ENCODE results near the gene MLXIPL.
"Not testable (repeated sequence)": the region's sequence is repeated elsewhere in the genome, so short reads cannot be mapped to it uniquely, and the experiment has no call there.

MLXIPL gene, protein sequence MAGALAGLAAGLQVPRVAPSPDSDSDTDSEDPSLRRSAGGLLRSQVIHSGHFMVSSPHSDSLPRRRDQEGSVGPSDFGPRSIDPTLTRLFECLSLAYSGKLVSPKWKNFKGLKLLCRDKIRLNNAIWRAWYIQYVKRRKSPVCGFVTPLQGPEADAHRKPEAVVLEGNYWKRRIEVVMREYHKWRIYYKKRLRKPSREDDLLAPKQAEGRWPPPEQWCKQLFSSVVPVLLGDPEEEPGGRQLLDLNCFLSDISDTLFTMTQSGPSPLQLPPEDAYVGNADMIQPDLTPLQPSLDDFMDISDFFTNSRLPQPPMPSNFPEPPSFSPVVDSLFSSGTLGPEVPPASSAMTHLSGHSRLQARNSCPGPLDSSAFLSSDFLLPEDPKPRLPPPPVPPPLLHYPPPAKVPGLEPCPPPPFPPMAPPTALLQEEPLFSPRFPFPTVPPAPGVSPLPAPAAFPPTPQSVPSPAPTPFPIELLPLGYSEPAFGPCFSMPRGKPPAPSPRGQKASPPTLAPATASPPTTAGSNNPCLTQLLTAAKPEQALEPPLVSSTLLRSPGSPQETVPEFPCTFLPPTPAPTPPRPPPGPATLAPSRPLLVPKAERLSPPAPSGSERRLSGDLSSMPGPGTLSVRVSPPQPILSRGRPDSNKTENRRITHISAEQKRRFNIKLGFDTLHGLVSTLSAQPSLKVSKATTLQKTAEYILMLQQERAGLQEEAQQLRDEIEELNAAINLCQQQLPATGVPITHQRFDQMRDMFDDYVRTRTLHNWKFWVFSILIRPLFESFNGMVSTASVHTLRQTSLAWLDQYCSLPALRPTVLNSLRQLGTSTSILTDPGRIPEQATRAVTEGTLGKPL

DNA sequence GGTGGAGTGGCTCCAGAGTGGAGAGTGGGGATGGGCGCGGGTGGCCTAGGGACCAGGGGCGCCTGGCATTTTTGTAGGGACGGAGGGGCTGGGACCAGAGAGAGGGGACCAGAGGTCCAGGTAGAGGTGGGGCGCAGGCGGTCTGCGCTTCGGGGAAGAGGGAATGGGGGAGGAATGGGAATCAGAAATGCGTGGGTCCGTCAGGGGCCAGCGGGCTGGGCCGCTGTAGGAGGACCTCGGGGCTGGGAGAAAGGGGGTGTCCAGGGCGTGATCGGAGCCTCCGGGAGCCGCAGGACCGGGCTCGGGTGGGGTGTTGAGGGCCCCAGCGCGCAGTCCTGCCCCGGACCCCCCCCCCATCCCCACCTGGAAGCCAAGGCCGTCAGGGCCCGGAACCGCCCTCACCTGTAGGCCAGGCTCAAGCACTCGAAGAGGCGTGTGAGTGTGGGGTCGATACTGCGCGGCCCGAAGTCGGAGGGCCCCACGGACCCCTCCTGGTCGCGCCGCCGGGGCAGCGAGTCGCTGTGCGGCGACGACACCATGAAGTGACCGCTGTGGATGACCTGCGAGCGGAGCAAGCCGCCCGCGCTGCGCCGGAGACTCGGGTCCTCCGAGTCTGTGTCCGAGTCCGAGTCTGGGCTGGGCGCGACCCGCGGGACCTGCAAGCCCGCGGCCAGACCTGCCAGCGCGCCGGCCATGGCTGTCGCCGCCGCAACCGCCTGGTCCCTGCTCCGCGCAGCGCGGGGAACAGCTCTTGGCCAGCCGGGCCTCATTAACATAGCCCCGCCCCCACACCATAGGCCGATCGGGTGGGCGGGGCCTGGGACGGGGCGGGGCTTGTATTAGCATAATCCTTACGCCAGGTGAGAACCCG is at the start of gene MLXIPL:
Gene MLXIPL, minus strand, starts transcription at position 725 of the 871 bp plus-strand sequence. Its CDS starts 30 bp downstream, at position 695.
- DNase-seq (ENCODE audit: low spot score), result peak; percentile 23

DNA sequence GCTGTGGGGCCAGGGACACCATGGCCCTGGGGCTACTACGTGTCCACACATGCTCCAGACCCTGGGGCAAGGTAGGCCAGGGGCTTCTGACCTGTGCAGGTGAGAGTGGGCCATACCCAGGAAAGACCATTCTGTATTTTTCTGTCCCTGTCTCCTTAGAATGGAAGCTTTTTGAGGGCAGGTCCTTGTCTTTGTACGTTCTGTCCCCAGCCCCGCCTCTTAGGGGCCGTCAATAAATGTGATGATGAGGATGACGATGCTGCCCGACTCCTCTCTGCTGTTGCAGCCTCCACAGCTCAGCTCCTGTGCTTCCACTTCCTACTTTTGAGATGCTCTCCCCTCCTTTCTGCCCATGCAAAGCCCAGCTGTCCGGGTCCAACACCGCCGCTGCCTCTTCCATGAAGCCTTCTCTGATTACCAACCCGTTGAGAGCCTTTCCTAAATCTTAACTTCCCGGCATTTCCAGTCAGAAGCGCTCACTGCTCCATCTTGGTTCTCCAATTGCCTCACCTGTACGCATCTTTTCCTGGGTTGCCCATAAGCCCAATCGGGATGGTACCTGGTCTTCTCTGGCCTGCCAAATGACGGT is 47.6 kb upstream of the MLXIPL start:
- no peak for DNase-seq (ENCODE audit: low spot score)

DNA sequence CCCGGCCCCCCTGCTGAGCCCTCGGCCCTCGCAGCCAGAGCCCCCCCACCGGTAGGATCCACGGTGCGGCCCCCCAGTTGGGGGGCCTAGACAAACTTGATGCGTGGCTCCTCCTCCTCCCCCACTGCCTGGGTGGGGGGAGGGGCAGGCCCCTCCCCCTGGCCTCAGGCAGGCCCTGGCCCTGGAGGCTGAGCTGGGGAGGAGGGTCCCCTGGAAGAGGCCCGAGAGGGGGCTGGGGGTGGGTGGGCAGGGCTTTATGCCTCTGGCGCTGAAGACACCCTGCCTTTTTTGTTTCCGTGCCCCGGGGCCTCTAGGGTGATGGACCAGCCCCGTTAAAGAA is 47.0 kb upstream of the MLXIPL start:
- DNase-seq (ENCODE audit: low spot score), result no peak

GRCh38 chr7:73669858-73670385 is 45.6 kb upstream of the MLXIPL start:
- no peak for DNase-seq (ENCODE audit: low spot score)

GRCh38 chr7:73669288-73669701 is 45.0 kb upstream of the MLXIPL start:
- no peak for DNase-seq (ENCODE audit: low spot score)

GRCh38 chr7:73668886-73669230 is 44.5 kb upstream of the MLXIPL start:
- no peak for DNase-seq (ENCODE audit: low spot score)

- DNase-seq (ENCODE audit: low spot score), result no peak
Observed at GRCh38 chr7:73668103-73668885, 44.0 kb upstream of the MLXIPL start.

DNA sequence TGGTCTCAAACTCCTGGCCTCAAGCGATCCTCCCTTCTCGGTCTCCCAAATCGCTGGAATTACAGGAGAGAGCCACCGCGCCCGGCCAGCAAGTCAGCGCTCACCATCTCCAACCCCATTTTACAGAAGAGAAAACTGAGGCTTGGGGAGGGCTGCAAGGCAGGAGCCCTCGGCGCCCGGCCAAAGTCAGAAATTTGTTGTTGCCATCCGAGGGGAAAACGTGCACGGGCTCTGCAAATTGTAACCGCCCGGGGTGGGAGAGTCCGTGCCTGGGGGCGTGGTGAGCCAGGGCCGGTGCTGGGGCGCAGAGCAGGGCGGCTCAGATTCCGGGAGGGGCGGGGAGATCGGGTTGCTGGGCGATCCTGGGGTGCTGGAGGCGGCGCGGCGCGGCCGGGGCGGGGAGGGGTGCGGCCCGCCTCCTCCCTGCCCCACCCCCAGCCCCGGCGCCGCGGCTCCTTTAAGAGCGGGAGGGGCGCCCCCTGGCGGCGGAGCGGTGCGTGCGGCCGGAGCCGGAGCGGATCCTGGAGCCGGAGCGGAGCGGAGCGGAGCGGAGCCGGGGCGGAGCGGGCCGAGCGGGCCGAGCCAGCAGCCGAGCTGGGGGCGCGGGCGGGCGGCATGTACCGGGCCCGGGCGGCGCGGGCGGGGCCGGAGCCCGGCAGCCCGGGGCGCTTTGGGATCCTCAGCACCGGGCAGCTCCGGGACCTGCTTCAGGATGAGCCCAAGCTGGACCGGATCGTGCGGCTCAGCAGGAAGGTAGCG is 43.2 kb upstream of the MLXIPL start, which contains the start of gene VPS37D:
Gene VPS37D, plus strand, starts transcription at position 488 of the 759 bp plus-strand sequence. Its CDS starts 128 bp downstream, at position 616.
- DNase-seq (ENCODE audit: low spot score), result peak; percentile 88

DNA sequence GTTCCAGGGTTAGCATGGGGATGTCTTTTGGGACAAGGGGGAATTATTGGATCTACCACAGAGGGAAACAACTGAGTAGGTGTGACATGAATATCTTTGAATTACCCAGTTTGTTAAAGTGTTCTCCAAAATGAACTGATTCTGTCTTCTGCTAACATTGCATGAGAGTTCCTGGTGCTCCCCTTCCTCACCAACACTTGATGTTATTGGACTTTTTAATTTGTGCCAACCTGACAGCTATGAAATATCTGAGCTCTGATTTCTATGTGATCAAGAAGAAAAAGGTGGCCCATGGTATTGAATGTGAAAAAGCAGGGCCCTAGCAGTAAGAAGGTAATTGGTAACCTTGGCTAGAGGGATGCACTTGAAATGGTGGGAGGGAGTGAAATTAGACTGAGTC is 38.7 kb upstream of the MLXIPL start:
- no peak for DNase-seq (ENCODE audit: low spot score)

GRCh38 chr7:73660594-73660993 is 36.3 kb upstream of the MLXIPL start:
- DNase-seq (ENCODE audit: low spot score), result not testable (repeated sequence)

GRCh38 chr7:73659983-73660382 is 35.7 kb upstream of the MLXIPL start:
- DNase-seq (ENCODE audit: low spot score), result no peak

- not testable (repeated sequence) for DNase-seq (ENCODE audit: low spot score)
Observed at GRCh38 chr7:73655309-73655708, 31.0 kb upstream of the MLXIPL start.

DNA sequence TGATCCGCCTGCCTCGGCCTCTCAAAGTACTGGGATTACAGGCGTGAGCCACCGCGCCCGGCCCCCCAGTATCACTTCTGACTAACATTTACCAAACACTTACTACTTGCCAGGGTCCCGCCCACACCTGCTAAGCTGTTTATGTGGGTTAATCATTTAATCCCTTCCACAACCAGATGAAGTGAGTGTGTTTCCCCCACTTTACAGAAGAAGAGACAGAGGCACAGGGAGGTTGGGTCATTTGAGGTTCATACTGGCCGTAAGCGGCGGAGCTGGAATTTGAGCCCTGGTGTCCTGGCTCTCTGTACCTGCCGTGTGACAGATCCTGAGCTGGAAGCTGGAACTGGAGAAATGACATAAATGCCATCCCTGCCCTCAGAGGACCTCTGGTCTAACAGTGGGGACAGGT is 28.2 kb upstream of the MLXIPL start:
- DNase-seq (ENCODE audit: low spot score), result no peak

- no peak for DNase-seq (ENCODE audit: low spot score)
Observed at GRCh38 chr7:73650524-73650923, 26.2 kb upstream of the MLXIPL start.

DNA sequence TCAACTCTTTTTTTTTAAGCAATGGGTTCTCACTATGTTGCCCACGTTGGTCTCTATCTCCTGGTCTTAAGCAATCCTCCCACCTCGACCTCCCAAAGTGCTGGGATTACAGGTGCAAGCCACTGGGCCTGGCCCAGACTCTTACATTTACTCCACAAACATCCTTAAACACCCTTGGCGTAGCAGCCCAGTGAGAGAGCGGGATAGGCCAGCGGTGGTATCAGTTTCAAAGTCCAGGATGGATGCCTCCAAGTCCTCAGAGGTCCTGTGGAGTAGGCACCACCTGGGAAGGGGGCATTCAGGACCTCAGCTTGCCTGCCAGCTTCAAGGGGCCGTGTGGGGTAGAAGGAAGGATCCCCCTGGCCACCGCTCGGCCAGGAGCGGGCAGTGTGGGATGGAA is 25.3 kb upstream of the MLXIPL start:
- DNase-seq (ENCODE audit: low spot score), result no peak

GRCh38 chr7:73648593-73649332 is 24.4 kb upstream of the MLXIPL start:
- no peak for DNase-seq (ENCODE audit: low spot score)

DNA sequence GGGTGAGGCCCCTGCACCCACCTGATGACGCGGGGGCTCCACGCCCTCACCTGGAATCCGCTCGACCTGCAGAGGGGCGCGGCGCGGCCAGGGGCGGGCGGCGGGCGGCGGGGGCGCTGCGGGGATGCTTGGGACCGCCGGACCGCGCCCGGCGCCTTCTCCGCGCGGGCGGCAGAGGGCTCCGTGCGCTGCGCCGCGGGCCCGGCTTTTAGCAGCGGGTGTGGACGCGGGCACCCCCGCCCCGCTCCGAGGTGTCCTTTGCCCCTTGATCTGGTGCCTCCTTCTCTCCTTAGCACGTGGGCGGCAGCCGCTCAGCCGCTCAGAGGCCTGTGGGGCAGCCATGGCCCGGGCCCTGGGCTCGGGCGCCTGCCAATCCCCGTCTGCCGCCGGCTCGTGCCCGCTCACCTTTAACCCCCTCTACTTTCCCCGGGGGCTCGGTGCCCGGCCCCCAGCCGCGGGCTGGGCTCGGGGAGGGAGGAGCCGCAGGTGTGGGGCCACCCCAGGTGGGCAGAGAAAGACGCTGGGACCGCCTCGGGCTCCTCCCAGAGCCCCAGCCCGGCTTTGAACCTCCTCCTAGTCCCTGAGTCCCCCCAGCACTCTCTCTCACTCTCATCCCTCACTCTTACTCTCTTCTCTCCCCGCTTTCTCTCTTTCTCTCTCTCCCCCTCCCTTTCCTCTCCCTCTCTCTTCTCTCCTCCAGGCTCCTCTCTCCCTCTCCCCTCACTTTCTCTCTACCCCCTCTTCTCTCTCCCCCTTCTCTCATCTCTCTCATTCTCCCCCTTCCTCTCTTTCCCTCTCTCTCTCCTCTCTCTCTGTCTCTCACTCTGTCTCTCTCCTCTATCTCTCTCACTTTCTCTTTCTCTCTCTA is 23.6 kb upstream of the MLXIPL start:
- DNase-seq (ENCODE audit: low spot score), result no peak

All from CD4-positive, alpha-beta T cell treated with Interleukin-6 at 100 ng/mL for 8 hours (primary cell).